Pancreas (tissue), 10 donors: ENCODE data around the gene TMEM63B. TPM values are rescaled to one million over a fixed set of nuclear protein-coding genes. Genes with fewer than 3 reads are reported as not detected.
"Not testable (repeated sequence)": the region's sequence is repeated elsewhere in the genome, so short reads cannot be mapped to it uniquely, and the experiment has no call there.

ENCODE experiments used
- ATAC-seq, 4 donors: fragments of 200-7000 bp; cut with Tn5 transposase; one replicate each; pipeline versions ENCODE4 v1.8.0 to v1.9.1; 2020; ENCODE audit warnings: mild to moderate bottlenecking in 4 of 4, moderate library complexity in 4 of 4
- DNase-seq, 6 donors: peaks; one replicate each; pipeline ENCODE4 v3.0.0-alpha.2; 2020
- FAIRE-seq: peaks from 2 replicates; lab custom pipeline; 2012; peaks lifted over from hg19 to GRCh38; lab: Jason Lieb, UNC
- H3K27ac ChIP-seq, 4 donors: fragments of 200-600 bp; sonication (generic); 1 replicate in 3 of 4; 2 replicates in 1 of 4; pipeline versions ENCODE4 v1.5.0 to v1.8.0; 2020
- H3K27me3 ChIP-seq, 4 donors: fragments of 200-600 bp; one replicate each; pipeline ENCODE4 v1.8.0; 2021
- H3K36me3 ChIP-seq, 3 donors: fragments of 200-600 bp; sonication (generic) in 1 of 3; one replicate each; pipeline versions ENCODE4 v1.5.0 to v1.8.0; 2020 to 2021
- H3K4me1 ChIP-seq, 3 donors: fragments of 200-600 bp; one replicate each; pipeline ENCODE4 v1.8.0; 2021
- H3K4me3 ChIP-seq, 4 donors: fragments of 200-600 bp; sonication (generic) in 2 of 4; one replicate each; pipeline versions ENCODE4 v1.5.0 to v1.8.0; 2020 to 2021
- H3K9me3 ChIP-seq, 4 donors: fragments of 200-600 bp; one replicate each; pipeline ENCODE4 v1.8.0; 2021
- CTCF ChIP-seq, 4 donors: fragments of 200-600 bp; sonication (generic) in 3 of 4; IDR thresholded peaks; one replicate each; pipeline versions ENCODE4 v1.5.0 to v1.8.0; 2021; ENCODE audit warnings: antibody characterized with exemption in 4 of 4
- WGBS, 2 donors: extraction: QIAGEN DNeasy Blood & Tissue Kit; methylation state at CpG; one replicate each; pipeline ENCODE4 v1.1.7; 2013; 5-methylcytosine and 5-hydroxymethylcytosine counted together
- intact Hi-C, 3 donors: fragments of 100-400 bp; cut with DNase I; formaldehyde crosslinking; loops; one replicate each; pipeline versions ENCODE4 v1.11.1 to v1.14.2; 2022
- polyA plus RNA-seq, 2 donors: library from polyadenylated mRNA; stranded (reverse); fragments of 200-250 nt; gene quantifications; one replicate each; pipeline ENCODE4 v1.2.3, GENCODE V29; 2013
- total RNA-seq, 6 donors: library from RNA; stranded (reverse); fragmentation: NEBNext Ultra II Directional in 4 of 6; extraction: Animal tissue kit (Norgen Biotek cat#: 25700) in 4 of 6; gene quantifications; one replicate each; pipeline versions ENCODE4 v1.2.1 to v1.2.4, GENCODE V29; 2021 to 2023
- donor health status: healthy with polysubstance abuse.
- donor health status: DM: no; HTN: no; CAD: no; lungs with moderate emphysema.
- donor health status: DM: no; HTN: no; CAD: no.
- donor health status: control.
- donor health status: control.
- donor health status: Bipolar disorder and iron deficiency.
- donor health status: DM: yes; HTN: yes; CAD: no.
- donor health status: DM: no; HTN: no; CAD: no.
- donor health status: DM: no; HTN: no; CAD: no.
- donor health status: DM: yes; HTN: yes; CAD: no.

Gene TMEM63B
- total and polyA plus RNA-seq, 8 donors, result 7.2 to 19.9 (median 11.9) TPM

- H3K27ac ChIP-seq, result peak overlapping the region in 2 of 4 donors; percentile 37 to 63
- no peak for FAIRE-seq
- peak; percentile 47 to 80 (median 62) for ATAC-seq
- TF ChIP-seq CTCF (IDR thresholded peaks at IDR 0.05), result no peak
- intact Hi-C loops, result loop anchor here in 2 of 3 donors (5.0 kb wide), 1 partner anchor 58 kb away; no protein-coding TSS in a partner anchor
- peaks cover 0 to 3% (median 0%) of the 10 kb centered on the region in 3 donors for H3K36me3 ChIP-seq
- DNase-seq, result peak in 1 of 6 donors; percentile 52
- peaks cover 0 to 10% (median 0%) of the 10 kb centered on the region in 3 donors for H3K4me1 ChIP-seq
- 53 to 56% methylated on average over 10 of the region's 10 CpGs for WGBS, 2 donors
- no peaks in the 10 kb centered on the region for H3K9me3 ChIP-seq
- H3K4me3 ChIP-seq, result no peak overlapping the region
- no peaks in the 10 kb centered on the region for H3K27me3 ChIP-seq
Measured at GRCh38 chr6:44094403-44095242, 32.7 kb upstream of the TMEM63B start.

- not testable (repeated sequence) for H3K27me3 ChIP-seq
- 75 to 81% methylated on average over 6 of the region's 6 CpGs for WGBS, 2 donors
- peak overlapping the region in 2 of 4 donors; percentile 37 to 63 for H3K27ac ChIP-seq
Measured at GRCh38 chr6:44095243-44095623, 32.1 kb upstream of the TMEM63B start.

GRCh38 chr6:44096612-44097011, 30.7 kb upstream of the TMEM63B start:
- no peak overlapping the region for H3K4me3 ChIP-seq
- H3K9me3 ChIP-seq, result no peaks in the 10 kb centered on the region
- peaks cover 0 to 5% (median 0%) of the 10 kb centered on the region in 3 donors for H3K36me3 ChIP-seq
- H3K27me3 ChIP-seq, result no peaks in the 10 kb centered on the region
- peak; percentile 62 to 76 (median 70) for TF ChIP-seq CTCF (IDR thresholded peaks at IDR 0.05)
- no peak overlapping the region for H3K27ac ChIP-seq
- intact Hi-C loops, result loop anchor here in 2 of 3 donors (5.0 kb wide), 1 partner anchor 56 kb away; no protein-coding TSS in a partner anchor
- 31 to 33% methylated on average over 3 of the region's 3 CpGs for WGBS, 2 donors
- no peak for FAIRE-seq
- peak; percentile 82 to 92 (median 88) for ATAC-seq
- H3K4me1 ChIP-seq, result peaks cover 0 to 10% (median 0%) of the 10 kb centered on the region in 3 donors
- DNase-seq, result peak; percentile 69 to 87 (median 78)

More at GRCh38 chr6:44095243-44095623, 32.1 kb upstream of the TMEM63B start:
- not testable (repeated sequence) for DNase-seq, H3K4me3 ChIP-seq, H3K4me1 ChIP-seq, FAIRE-seq, H3K9me3 ChIP-seq, H3K36me3 ChIP-seq
- intact Hi-C loops, result loop anchor here in 2 of 3 donors (5.0 kb wide), 1 partner anchor 57 kb away; no protein-coding TSS in a partner anchor
- peak in 1 of 4 donors; percentile 3 for ATAC-seq

- Histone ChIP-seq H3K27me3 (no peaks in the 10 kb centered on the region), H3K36me3 (peaks cover 0 to 5% (median 0%) of the 10 kb centered on the region in 3 donors), H3K9me3 (no peaks in the 10 kb centered on the region), H3K4me3 (no peak overlapping the region), H3K27ac (no peak overlapping the region), H3K4me1 (peaks cover 0 to 10% (median 0%) of the 10 kb centered on the region in 3 donors)
- TF ChIP-seq CTCF (IDR thresholded peaks at IDR 0.05), result no peak
- no peak for FAIRE-seq
- intact Hi-C loops, result loop anchor here in 2 of 3 donors (5.0 kb wide), 1 partner anchor 54 kb away; no protein-coding TSS in a partner anchor
- DNase-seq, result no peak
- WGBS, 2 donors, result 26 to 93% methylated on average over 2 of the region's 2 CpGs
- ATAC-seq, result no peak
Measured at GRCh38 chr6:44097782-44098317, 29.5 kb upstream of the TMEM63B start.

GRCh38 chr6:44099192-44099591, 28.2 kb upstream of the TMEM63B start:
- no peak for TF ChIP-seq CTCF (IDR thresholded peaks at IDR 0.05)
- peaks cover 0 to 8% (median 0%) of the 10 kb centered on the region in 3 donors for H3K4me1 ChIP-seq
- FAIRE-seq (no peak), DNase-seq (no peak), ATAC-seq (no peak)
- H3K27me3 ChIP-seq, result no peaks in the 10 kb centered on the region
- WGBS, 2 donors, result 6 to 22% methylated on average over 1 of the region's 1 CpG
- intact Hi-C loops, result loop anchor here in 2 of 3 donors (5.0 kb wide), 1 partner anchor 53 kb away; no protein-coding TSS in a partner anchor
- H3K9me3 ChIP-seq, result no peaks in the 10 kb centered on the region
- H3K27ac ChIP-seq, result no peak overlapping the region
- H3K36me3 ChIP-seq, result peaks cover 0 to 5% (median 0%) of the 10 kb centered on the region in 3 donors
- H3K4me3 ChIP-seq, result no peak overlapping the region
